ENCODE measurements around the gene STXBP1.
A peak's percentile ranks its signal among the peaks of the same experiment; 100 is the strongest.

STXBP1 gene

GRCh38 chr9:127565231-127565630 lies 46.8 kb upstream of the STXBP1 start:
- Histone ChIP-seq H2AK5ac (ENCODE audit: low read length) (no peak overlapping the region), H3K27me3 (ENCODE audit: insufficient read depth, low read length) (no peaks in the 10 kb centered on the region), H3K23ac (ENCODE audit: low read length) (no peak overlapping the region), H3K4me3 (ENCODE audit: low read depth, low read length) (no peak overlapping the region), H3K4ac (ENCODE audit: low read depth, low read length) (peak overlapping the region; percentile 51), H2BK5ac (ENCODE audit: low read depth, low read length, poor library complexity) (no peak overlapping the region), H3K4me1 (ENCODE audit: control insufficient read depth in 1 of 2, insufficient read depth in 2 of 2, low read length in 2 of 2) (peaks cover 48 to 53% of the 10 kb centered on the region in 2 experiments), H3K14ac (ENCODE audit: low read length) (no peak overlapping the region), H3K18ac (ENCODE audit: low read length) (peak overlapping the region; percentile 18), H3K79me1 (ENCODE audit: low read length) (peaks cover 58% of the 10 kb centered on the region), H2AFZ (ENCODE audit: insufficient read depth, low read length, poor library complexity) (no peak overlapping the region), H3K9me3 (ENCODE audit: insufficient read depth, low read depth, low read length) (no peaks in the 10 kb centered on the region), H4K12ac (ENCODE audit: low read depth, low read length) (no peak overlapping the region), H4K91ac (ENCODE audit: low read depth, low read length) (no peak overlapping the region), H3K36me3 (ENCODE audit: control insufficient read depth in 1 of 2, insufficient read depth in 2 of 2, low read length in 2 of 2) (peaks cover 10 to 16% of the 10 kb centered on the region in 2 experiments), H3K79me2 (ENCODE audit: control insufficient read depth, insufficient read depth, low read length, poor library complexity) (peaks cover 49% of the 10 kb centered on the region), H2BK12ac (ENCODE audit: low read length) (no peak overlapping the region), H2BK120ac (ENCODE audit: insufficient read depth, low read length, poor library complexity) (no peak overlapping the region), H3K27ac (ENCODE audit: low read depth, low read length) (no peak overlapping the region), H3K9ac (ENCODE audit: low read length) (no peak overlapping the region), H3K4me2 (ENCODE audit: low read length) (no peak overlapping the region), H4K8ac (ENCODE audit: low read depth, low read length) (no peak overlapping the region)
- WGBS (ENCODE audit: extremely low coverage, insufficient coverage, insufficient read length): no CpG with 5 or more reads among the region's 11 CpGs
- DNase-seq: peak in 1 of 2 donors; percentile 58

GRCh38 chr9:127566351-127567001 lies 45.6 kb upstream of the STXBP1 start:
- peak in 1 of 2 donors; percentile 44 for DNase-seq
- Histone ChIP-seq H3K9ac (ENCODE audit: low read length) (no peak overlapping the region), H3K36me3 (ENCODE audit: control insufficient read depth in 1 of 2, insufficient read depth in 2 of 2, low read length in 2 of 2) (peaks cover 0 to 6% of the 10 kb centered on the region in 2 experiments), H2BK120ac (ENCODE audit: insufficient read depth, low read length, poor library complexity) (peak overlapping the region; percentile 50), H3K79me1 (ENCODE audit: low read length) (peaks cover 46% of the 10 kb centered on the region), H3K4me3 (ENCODE audit: low read depth, low read length) (no peak overlapping the region), H2AFZ (ENCODE audit: insufficient read depth, low read length, poor library complexity) (peak overlapping the region; percentile 2), H4K8ac (ENCODE audit: low read depth, low read length) (peak overlapping the region; percentile 81), H4K12ac (ENCODE audit: low read depth, low read length) (no peak overlapping the region), H3K4me1 (ENCODE audit: control insufficient read depth in 1 of 2, insufficient read depth in 2 of 2, low read length in 2 of 2) (peaks cover 45 to 46% of the 10 kb centered on the region in 2 experiments), H3K27ac (ENCODE audit: low read depth, low read length) (peak overlapping the region; percentile 92), H3K4ac (ENCODE audit: low read depth, low read length) (peak overlapping the region; percentile 37), H4K91ac (ENCODE audit: low read depth, low read length) (peak overlapping the region; percentile 92), H3K4me2 (ENCODE audit: low read length) (peak overlapping the region; percentile 74), H3K79me2 (ENCODE audit: control insufficient read depth, insufficient read depth, low read length, poor library complexity) (peaks cover 37% of the 10 kb centered on the region), H3K9me3 (ENCODE audit: insufficient read depth, low read depth, low read length) (no peaks in the 10 kb centered on the region), H2AK5ac (ENCODE audit: low read length) (peak overlapping the region; percentile 85), H2BK5ac (ENCODE audit: low read depth, low read length, poor library complexity) (peak overlapping the region; percentile 87), H2BK12ac (ENCODE audit: low read length) (peak overlapping the region; percentile 74), H3K27me3 (ENCODE audit: insufficient read depth, low read length) (no peaks in the 10 kb centered on the region), H3K23ac (ENCODE audit: low read length) (no peak overlapping the region), H3K14ac (ENCODE audit: low read length) (peak overlapping the region; percentile 28), H3K18ac (ENCODE audit: low read length) (peak overlapping the region; percentile 92)
- WGBS (ENCODE audit: extremely low coverage, insufficient coverage, insufficient read length): no CpG with 5 or more reads among the region's 11 CpGs

- no peaks in the 10 kb centered on the region for H3K27me3 ChIP-seq (ENCODE audit: insufficient read depth, low read length)
- H2BK120ac ChIP-seq (ENCODE audit: insufficient read depth, low read length, poor library complexity): peak overlapping the region; percentile 94
- H3K27ac ChIP-seq (ENCODE audit: low read depth, low read length): peak overlapping the region; percentile 92
- peak overlapping the region; percentile 87 for H2BK5ac ChIP-seq (ENCODE audit: low read depth, low read length, poor library complexity)
- peaks cover 43% of the 10 kb centered on the region for H3K79me1 ChIP-seq (ENCODE audit: low read length)
- no peaks in the 10 kb centered on the region for H3K9me3 ChIP-seq (ENCODE audit: insufficient read depth, low read depth, low read length)
- no peak overlapping the region for H3K23ac ChIP-seq (ENCODE audit: low read length)
- peak in 1 of 2 donors; percentile 61 for DNase-seq
- peaks cover 41 to 43% of the 10 kb centered on the region in 2 experiments for H3K4me1 ChIP-seq (ENCODE audit: control insufficient read depth in 1 of 2, insufficient read depth in 2 of 2, low read length in 2 of 2)
- H4K91ac ChIP-seq (ENCODE audit: low read depth, low read length): peak overlapping the region; percentile 92
- H3K4me3 ChIP-seq (ENCODE audit: low read depth, low read length): peak overlapping the region; percentile 95
- peak overlapping the region; percentile 73 for H4K12ac ChIP-seq (ENCODE audit: low read depth, low read length)
- H3K4ac ChIP-seq (ENCODE audit: low read depth, low read length): peak overlapping the region; percentile 97
- H4K8ac ChIP-seq (ENCODE audit: low read depth, low read length): peak overlapping the region; percentile 81
- peak overlapping the region; percentile 54 for H2AFZ ChIP-seq (ENCODE audit: insufficient read depth, low read length, poor library complexity)
- H2AK5ac ChIP-seq (ENCODE audit: low read length): peak overlapping the region; percentile 99
- peak overlapping the region; percentile 93 for H3K14ac ChIP-seq (ENCODE audit: low read length)
- WGBS (ENCODE audit: extremely low coverage, insufficient coverage, insufficient read length): no CpG with 5 or more reads among the region's 16 CpGs
- peak overlapping the region; percentile 80 for H2BK12ac ChIP-seq (ENCODE audit: low read length)
- H3K4me2 ChIP-seq (ENCODE audit: low read length): peak overlapping the region; percentile 74
- H3K18ac ChIP-seq (ENCODE audit: low read length): peak overlapping the region; percentile 92
- H3K79me2 ChIP-seq (ENCODE audit: control insufficient read depth, insufficient read depth, low read length, poor library complexity): peaks cover 37% of the 10 kb centered on the region
- peak overlapping the region; percentile 93 for H3K9ac ChIP-seq (ENCODE audit: low read length)
- H3K36me3 ChIP-seq (ENCODE audit: control insufficient read depth in 1 of 2, insufficient read depth in 2 of 2, low read length in 2 of 2): peaks cover 0 to 6% of the 10 kb centered on the region in 2 experiments
Measured at GRCh38 chr9:127567035-127567729, 44.9 kb upstream of the STXBP1 start.

GRCh38 chr9:127567730-127568617 lies 44.1 kb upstream of the STXBP1 start:
- Histone ChIP-seq H4K12ac (ENCODE audit: low read depth, low read length) (peak overlapping the region; percentile 73), H2BK120ac (ENCODE audit: insufficient read depth, low read length, poor library complexity) (peak overlapping the region; percentile 87), H3K27ac (ENCODE audit: low read depth, low read length) (peak overlapping the region; percentile 92), H3K23ac (ENCODE audit: low read length) (no peak overlapping the region), H3K79me1 (ENCODE audit: low read length) (peaks cover 37% of the 10 kb centered on the region), H3K4ac (ENCODE audit: low read depth, low read length) (peak overlapping the region; percentile 97), H3K14ac (ENCODE audit: low read length) (peak overlapping the region; percentile 93), H3K79me2 (ENCODE audit: control insufficient read depth, insufficient read depth, low read length, poor library complexity) (peaks cover 34% of the 10 kb centered on the region), H3K9ac (ENCODE audit: low read length) (peak overlapping the region; percentile 93), H3K27me3 (ENCODE audit: insufficient read depth, low read length) (no peaks in the 10 kb centered on the region), H4K8ac (ENCODE audit: low read depth, low read length) (peak overlapping the region; percentile 89), H3K9me3 (ENCODE audit: insufficient read depth, low read depth, low read length) (no peaks in the 10 kb centered on the region), H2AFZ (ENCODE audit: insufficient read depth, low read length, poor library complexity) (peak overlapping the region; percentile 86), H3K36me3 (ENCODE audit: control insufficient read depth in 1 of 2, insufficient read depth in 2 of 2, low read length in 2 of 2) (peaks cover 0 to 6% of the 10 kb centered on the region in 2 experiments), H2BK5ac (ENCODE audit: low read depth, low read length, poor library complexity) (peak overlapping the region; percentile 84), H3K18ac (ENCODE audit: low read length) (peak overlapping the region; percentile 92), H3K4me3 (ENCODE audit: low read depth, low read length) (peak overlapping the region; percentile 95), H2AK5ac (ENCODE audit: low read length) (peak overlapping the region; percentile 99), H3K4me1 (ENCODE audit: control insufficient read depth in 1 of 2, insufficient read depth in 2 of 2, low read length in 2 of 2) (peaks cover 35 to 36% of the 10 kb centered on the region in 2 experiments), H4K91ac (ENCODE audit: low read depth, low read length) (peak overlapping the region; percentile 92), H3K4me2 (ENCODE audit: low read length) (peak overlapping the region; percentile 74), H2BK12ac (ENCODE audit: low read length) (peak overlapping the region; percentile 80)
- WGBS (ENCODE audit: extremely low coverage, insufficient coverage, insufficient read length): no CpG with 5 or more reads among the region's 36 CpGs
- no peak for DNase-seq
